Measurements from ENCODE around the gene ACTR10. TPM values are rescaled to one million over a fixed set of nuclear protein-coding genes. Genes with fewer than 3 reads are reported as not detected.

Gene ACTR10
- total RNA-seq, 1 donor from 2014 or later: 71.8 TPM

DNA sequence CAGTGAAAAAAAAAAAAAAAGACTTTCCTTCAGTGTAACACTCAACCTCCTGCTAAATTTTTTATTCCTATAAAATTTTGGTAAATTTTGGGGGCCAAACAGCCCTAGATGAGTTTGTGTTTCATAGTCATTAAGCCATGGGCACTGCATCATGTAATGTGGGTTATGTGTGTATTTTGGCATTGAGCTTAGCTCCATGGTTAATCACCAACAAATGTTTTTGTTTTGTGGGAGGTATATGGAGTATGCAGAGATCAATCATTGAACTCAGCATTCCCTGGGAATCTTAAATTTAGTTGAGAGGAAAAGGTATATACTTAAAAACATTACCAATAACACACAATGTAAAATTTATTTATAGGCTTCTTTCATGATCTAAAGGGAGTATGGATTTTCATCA is 39.4 kb upstream of the ACTR10 start:
- TF ChIP-seq, protein P1, sequence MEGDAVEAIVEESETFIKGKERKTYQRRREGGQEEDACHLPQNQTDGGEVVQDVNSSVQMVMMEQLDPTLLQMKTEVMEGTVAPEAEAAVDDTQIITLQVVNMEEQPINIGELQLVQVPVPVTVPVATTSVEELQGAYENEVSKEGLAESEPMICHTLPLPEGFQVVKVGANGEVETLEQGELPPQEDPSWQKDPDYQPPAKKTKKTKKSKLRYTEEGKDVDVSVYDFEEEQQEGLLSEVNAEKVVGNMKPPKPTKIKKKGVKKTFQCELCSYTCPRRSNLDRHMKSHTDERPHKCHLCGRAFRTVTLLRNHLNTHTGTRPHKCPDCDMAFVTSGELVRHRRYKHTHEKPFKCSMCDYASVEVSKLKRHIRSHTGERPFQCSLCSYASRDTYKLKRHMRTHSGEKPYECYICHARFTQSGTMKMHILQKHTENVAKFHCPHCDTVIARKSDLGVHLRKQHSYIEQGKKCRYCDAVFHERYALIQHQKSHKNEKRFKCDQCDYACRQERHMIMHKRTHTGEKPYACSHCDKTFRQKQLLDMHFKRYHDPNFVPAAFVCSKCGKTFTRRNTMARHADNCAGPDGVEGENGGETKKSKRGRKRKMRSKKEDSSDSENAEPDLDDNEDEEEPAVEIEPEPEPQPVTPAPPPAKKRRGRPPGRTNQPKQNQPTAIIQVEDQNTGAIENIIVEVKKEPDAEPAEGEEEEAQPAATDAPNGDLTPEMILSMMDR (IDR thresholded peaks at IDR 0.05; ENCODE audit: borderline replicate concordance): no peak
- Histone ChIP-seq H3K4me1 (no peaks in the 10 kb centered on the region), H3K4me3 (no peak overlapping the region), H3K27me3 (ENCODE audit: low read depth) (no peaks in the 10 kb centered on the region), H3K27ac (replicated peaks) (no peak overlapping the region), H3K36me3 (no peaks in the 10 kb centered on the region), H3K9me3 (replicated peaks) (no peaks in the 10 kb centered on the region)
- DNase-seq: no peak
- intact Hi-C loops (cut with micrococcal nuclease): no loop called here

DNA sequence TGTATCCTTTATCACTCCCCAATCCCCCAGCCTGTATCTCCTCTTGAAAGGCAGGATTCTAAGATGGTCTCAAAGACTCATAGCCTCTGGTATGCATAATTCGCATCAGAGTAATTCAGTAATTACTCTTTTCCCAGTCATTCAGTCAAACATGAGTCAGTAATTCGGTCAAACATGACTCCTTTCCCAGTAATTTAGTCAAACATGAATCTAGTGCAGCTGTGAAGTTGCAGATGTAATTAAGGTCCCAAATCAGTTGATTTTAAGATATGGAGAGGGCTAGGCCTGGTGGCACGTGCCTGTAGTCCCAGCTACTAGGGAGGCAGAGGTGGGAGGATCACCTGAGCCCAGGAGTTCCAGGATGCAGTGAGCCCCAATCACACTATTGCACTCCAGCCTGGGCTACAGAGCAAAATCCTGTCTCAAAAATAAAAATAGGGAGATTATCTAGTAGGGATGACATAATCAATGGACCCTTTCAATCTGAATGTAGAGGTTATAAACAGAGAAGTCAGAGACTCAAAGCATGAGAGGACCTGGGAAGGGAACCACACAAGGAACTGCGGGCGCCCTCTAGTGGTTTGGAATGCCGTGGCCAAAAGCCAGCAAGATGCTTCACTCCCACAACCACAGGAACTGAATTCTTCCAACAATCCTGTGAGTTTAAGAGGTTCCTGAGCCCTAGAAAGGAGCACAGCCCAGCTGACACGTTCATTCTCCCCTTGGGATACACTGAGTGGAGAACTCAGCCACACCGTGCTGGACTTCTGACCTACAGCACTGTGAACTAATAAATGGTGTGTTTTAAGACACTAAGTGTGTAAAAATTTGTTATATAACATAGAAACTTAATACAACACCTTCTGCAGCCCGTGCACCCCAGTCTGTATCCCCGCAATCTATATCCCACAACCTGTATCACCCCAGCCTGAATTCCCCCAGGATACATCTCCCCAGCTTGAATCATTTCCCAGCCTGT is 33.7 kb upstream of the ACTR10 start:
- no peaks in the 10 kb centered on the region for H3K27me3 ChIP-seq (ENCODE audit: low read depth)
- H3K4me3 ChIP-seq: no peak overlapping the region
- TF ChIP-seq, protein P1 (IDR thresholded peaks at IDR 0.05; ENCODE audit: borderline replicate concordance): peak; percentile 93
- H3K36me3 ChIP-seq: no peaks in the 10 kb centered on the region
- H3K4me1 ChIP-seq: peaks cover 5% of the 10 kb centered on the region
- peak; percentile 82 for DNase-seq
- no peak overlapping the region for H3K27ac ChIP-seq (replicated peaks)
- intact Hi-C loops (cut with micrococcal nuclease): loop anchor here (5.0 kb wide), 1 partner anchor 54 kb away; no protein-coding TSS in a partner anchor
- H3K9me3 ChIP-seq (replicated peaks): no peaks in the 10 kb centered on the region

DNA sequence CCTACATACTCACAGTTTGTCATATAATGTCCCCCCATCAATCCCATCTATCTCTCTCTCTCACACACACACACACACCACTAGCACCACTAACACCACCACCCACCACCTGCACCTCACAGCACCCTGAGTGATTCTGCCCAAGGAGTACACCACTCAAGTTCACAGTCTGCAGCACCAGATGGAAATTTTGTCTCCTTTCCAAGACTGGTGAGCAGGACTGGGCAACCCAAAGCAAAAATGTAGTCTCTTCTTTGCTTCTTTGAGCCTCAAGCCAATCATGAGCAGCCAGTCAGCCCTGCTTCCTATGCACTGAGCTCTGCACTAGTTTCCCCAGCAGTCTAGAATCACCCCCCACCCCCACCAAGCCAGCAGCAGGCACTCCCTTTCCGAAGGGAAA is 32.9 kb upstream of the ACTR10 start:
- H3K27ac ChIP-seq (replicated peaks): no peak overlapping the region
- no peak overlapping the region for H3K4me3 ChIP-seq
- H3K27me3 ChIP-seq (ENCODE audit: low read depth): no peaks in the 10 kb centered on the region
- H3K4me1 ChIP-seq: peaks cover 7% of the 10 kb centered on the region
- TF ChIP-seq, protein P1 (IDR thresholded peaks at IDR 0.05; ENCODE audit: borderline replicate concordance): no peak
- H3K36me3 ChIP-seq: no peaks in the 10 kb centered on the region
- H3K9me3 ChIP-seq (replicated peaks): no peaks in the 10 kb centered on the region
- intact Hi-C loops (cut with micrococcal nuclease): loop anchor here (5.0 kb wide), 1 partner anchor 55 kb away; no protein-coding TSS in a partner anchor
- DNase-seq: no peak

DNA sequence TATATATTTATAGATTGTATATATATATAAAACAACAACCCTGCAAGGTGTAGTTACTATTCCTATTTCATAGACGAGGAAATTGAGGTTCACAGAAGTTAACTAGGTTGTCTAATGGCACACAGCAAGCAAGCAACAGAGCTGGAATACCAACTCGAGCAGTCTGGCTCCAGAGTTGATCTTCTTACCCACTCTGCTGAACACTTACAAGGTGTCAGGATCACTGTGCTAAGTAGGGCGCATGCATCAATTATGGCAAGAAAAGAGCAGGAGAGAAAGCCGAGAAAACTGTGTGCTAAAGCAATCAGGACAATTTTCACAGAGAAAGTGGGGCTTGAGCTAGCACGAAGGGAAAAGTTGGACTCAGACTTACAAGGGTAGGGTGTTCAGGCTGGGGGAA is 32.1 kb upstream of the ACTR10 start:
- intact Hi-C loops (cut with micrococcal nuclease): loop anchor here (5.0 kb wide), 1 partner anchor 56 kb away; no protein-coding TSS in a partner anchor
- Histone ChIP-seq H3K4me1 (peaks cover 7% of the 10 kb centered on the region), H3K27me3 (ENCODE audit: low read depth) (no peaks in the 10 kb centered on the region), H3K4me3 (no peak overlapping the region), H3K27ac (replicated peaks) (no peak overlapping the region), H3K9me3 (replicated peaks) (no peaks in the 10 kb centered on the region), H3K36me3 (no peaks in the 10 kb centered on the region)
- TF ChIP-seq, protein P1 (IDR thresholded peaks at IDR 0.05; ENCODE audit: borderline replicate concordance): no peak
- no peak for DNase-seq

DNA sequence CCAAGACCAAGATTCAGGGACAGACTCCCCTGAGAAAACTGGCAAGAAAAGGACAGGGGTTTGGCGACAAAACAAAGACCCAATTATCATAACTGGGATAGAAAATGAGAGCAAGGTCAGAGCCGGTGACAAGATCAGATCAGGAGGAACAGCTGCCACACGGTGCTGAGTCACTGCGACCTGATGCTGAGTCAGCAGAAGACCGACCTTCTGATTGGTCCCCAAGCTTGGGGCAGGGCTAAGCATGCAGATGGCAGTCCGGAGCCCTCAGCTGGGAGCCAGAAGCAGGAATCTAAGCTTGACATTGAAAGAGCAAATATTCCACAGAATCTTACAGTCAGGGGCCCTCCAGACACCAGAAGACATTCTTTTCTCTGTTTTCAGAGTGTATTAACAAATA is 28.9 kb upstream of the ACTR10 start:
- no peaks in the 10 kb centered on the region for H3K9me3 ChIP-seq (replicated peaks)
- no peak overlapping the region for H3K4me3 ChIP-seq
- no peaks in the 10 kb centered on the region for H3K36me3 ChIP-seq
- H3K4me1 ChIP-seq: peaks cover 7% of the 10 kb centered on the region
- intact Hi-C loops (cut with micrococcal nuclease): no loop called here
- no peak overlapping the region for H3K27ac ChIP-seq (replicated peaks)
- peak; percentile 49 for DNase-seq
- peaks cover 16% of the 10 kb centered on the region for H3K27me3 ChIP-seq (ENCODE audit: low read depth)
- TF ChIP-seq, protein P1 (IDR thresholded peaks at IDR 0.05; ENCODE audit: borderline replicate concordance): no peak
